Measurements from ENCODE around the gene RNF157. TPM values are rescaled to one million over a fixed set of nuclear protein-coding genes. Genes with fewer than 3 reads are reported as not detected.

RNF157 gene
- total and polyA plus RNA-seq, 2 of the 13 experiments (the other 11 are each of a cell fraction or from before 2014, with no cell fraction given): 0.44 to 1.5 TPM

DNA sequence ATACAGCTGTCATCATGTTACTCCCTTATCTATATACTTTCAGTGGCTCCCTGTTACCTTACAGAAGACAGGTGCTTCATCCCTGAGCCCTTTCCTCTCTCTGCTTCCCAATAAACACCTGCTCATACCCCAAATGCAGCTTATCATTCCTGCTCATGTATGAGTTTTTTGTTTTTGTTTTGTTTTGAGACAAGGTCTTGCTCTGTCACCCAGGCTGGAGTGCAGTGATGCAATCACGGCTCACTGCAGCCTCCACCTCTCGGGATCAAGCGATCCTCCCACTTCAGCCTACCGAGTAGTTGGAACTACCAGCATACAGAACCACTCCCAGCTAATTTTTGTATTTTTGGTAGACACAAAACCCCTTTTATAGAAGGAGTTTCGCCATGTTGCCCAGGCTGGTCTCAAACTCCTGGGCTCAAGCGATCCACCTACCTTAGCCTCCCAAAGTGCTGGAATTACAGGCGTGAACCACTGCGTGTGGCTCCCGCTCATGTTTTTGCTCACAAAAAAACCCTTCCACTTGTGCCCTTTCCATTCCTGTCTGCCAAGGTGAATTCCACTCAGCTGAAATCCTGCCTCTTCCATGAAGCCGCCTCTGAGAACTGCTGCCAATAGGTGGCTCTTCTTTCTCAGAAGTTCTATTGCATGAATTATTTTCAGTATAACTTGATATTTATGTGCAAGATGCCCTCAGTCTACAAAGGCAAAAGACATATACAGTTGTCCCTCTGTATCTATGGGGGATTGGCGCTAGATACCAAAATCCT lies 7.9 kb upstream of the RNF157 start (continued):
- TF ChIP-seq ZNF749 (CRISPR knock-in tag; IDR thresholded peaks at IDR 0.05; ENCODE audit: borderline replicate concordance) (no peak), MTA1 (CRISPR knock-in tag; IDR thresholded peaks at IDR 0.05; ENCODE audit: borderline replicate concordance) (no peak), ZNF350 (CRISPR knock-in tag; IDR thresholded peaks at IDR 0.05; ENCODE audit: borderline replicate concordance, low read depth) (no peak), ZNF33A (CRISPR knock-in tag; IDR thresholded peaks at IDR 0.05; ENCODE audit: borderline replicate concordance) (no peak), ZFYVE20 (CRISPR knock-in tag; IDR thresholded peaks at IDR 0.05; ENCODE audit: borderline replicate concordance, low read depth) (no peak), SNAI1 (CRISPR knock-in tag; IDR thresholded peaks at IDR 0.05; ENCODE audit: borderline replicate concordance) (no peak), ZBTB21 (CRISPR knock-in tag; IDR thresholded peaks at IDR 0.05) (no peak), HNRNPK (IDR thresholded peaks at IDR 0.05; ENCODE audit: low read depth, low read length, poor library complexity, severe bottlenecking) (no peak), NFKB2 (CRISPR knock-in tag; IDR thresholded peaks at IDR 0.05; ENCODE audit: borderline replicate concordance) (no peak), ZNF790 (CRISPR knock-in tag; IDR thresholded peaks at IDR 0.05; ENCODE audit: borderline replicate concordance) (no peak), SSRP1 (CRISPR knock-in tag; IDR thresholded peaks at IDR 0.05) (no peak), SOX5 (CRISPR knock-in tag; IDR thresholded peaks at IDR 0.05; ENCODE audit: borderline replicate concordance) (no peak), ZNF138 (CRISPR knock-in tag; IDR thresholded peaks at IDR 0.05; ENCODE audit: low read depth) (no peak), SATB2 (CRISPR knock-in tag; IDR thresholded peaks at IDR 0.05) (no peak), MAF1 (CRISPR knock-in tag; IDR thresholded peaks at IDR 0.05; ENCODE audit: borderline replicate concordance) (no peak), TBX2 (CRISPR knock-in tag; IDR thresholded peaks at IDR 0.05; ENCODE audit: borderline replicate concordance) (no peak), HMG20A (CRISPR knock-in tag; IDR thresholded peaks at IDR 0.05; ENCODE audit: borderline replicate concordance) (peak; percentile 7; the same call in 1 of the 2 replicates), ZNF441 (CRISPR knock-in tag; IDR thresholded peaks at IDR 0.05; ENCODE audit: borderline replicate concordance) (no peak), JUN (CRISPR knock-in tag; IDR thresholded peaks at IDR 0.05) (no peak)
- TF ChIP-seq, protein P1, sequence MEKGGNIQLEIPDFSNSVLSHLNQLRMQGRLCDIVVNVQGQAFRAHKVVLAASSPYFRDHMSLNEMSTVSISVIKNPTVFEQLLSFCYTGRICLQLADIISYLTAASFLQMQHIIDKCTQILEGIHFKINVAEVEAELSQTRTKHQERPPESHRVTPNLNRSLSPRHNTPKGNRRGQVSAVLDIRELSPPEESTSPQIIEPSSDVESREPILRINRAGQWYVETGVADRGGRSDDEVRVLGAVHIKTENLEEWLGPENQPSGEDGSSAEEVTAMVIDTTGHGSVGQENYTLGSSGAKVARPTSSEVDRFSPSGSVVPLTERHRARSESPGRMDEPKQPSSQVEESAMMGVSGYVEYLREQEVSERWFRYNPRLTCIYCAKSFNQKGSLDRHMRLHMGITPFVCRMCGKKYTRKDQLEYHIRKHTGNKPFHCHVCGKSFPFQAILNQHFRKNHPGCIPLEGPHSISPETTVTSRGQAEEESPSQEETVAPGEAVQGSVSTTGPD (CRISPR knock-in tag; IDR thresholded peaks at IDR 0.05): no peak
- TF ChIP-seq, protein P2, sequence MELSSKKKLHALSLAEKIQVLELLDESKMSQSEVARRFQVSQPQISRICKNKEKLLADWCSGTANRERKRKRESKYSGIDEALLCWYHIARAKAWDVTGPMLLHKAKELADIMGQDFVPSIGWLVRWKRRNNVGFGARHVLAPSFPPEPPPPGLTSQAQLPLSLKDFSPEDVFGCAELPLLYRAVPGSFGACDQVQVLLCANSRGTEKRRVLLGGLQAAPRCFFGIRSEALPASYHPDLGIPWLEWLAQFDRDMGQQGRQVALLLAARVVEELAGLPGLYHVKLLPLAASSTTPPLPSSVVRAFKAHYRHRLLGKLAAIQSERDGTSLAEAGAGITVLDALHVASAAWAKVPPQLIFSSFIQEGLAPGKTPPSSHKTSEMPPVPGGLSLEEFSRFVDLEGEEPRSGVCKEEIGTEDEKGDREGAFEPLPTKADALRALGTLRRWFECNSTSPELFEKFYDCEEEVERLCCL (CRISPR knock-in tag; IDR thresholded peaks at IDR 0.05; ENCODE audit: borderline replicate concordance): no peak
- TF ChIP-seq, protein P3, sequence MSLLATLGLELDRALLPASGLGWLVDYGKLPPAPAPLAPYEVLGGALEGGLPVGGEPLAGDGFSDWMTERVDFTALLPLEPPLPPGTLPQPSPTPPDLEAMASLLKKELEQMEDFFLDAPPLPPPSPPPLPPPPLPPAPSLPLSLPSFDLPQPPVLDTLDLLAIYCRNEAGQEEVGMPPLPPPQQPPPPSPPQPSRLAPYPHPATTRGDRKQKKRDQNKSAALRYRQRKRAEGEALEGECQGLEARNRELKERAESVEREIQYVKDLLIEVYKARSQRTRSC (CRISPR knock-in tag; IDR thresholded peaks at IDR 0.05; ENCODE audit: low read depth): no peak
- TF ChIP-seq, protein P4, sequence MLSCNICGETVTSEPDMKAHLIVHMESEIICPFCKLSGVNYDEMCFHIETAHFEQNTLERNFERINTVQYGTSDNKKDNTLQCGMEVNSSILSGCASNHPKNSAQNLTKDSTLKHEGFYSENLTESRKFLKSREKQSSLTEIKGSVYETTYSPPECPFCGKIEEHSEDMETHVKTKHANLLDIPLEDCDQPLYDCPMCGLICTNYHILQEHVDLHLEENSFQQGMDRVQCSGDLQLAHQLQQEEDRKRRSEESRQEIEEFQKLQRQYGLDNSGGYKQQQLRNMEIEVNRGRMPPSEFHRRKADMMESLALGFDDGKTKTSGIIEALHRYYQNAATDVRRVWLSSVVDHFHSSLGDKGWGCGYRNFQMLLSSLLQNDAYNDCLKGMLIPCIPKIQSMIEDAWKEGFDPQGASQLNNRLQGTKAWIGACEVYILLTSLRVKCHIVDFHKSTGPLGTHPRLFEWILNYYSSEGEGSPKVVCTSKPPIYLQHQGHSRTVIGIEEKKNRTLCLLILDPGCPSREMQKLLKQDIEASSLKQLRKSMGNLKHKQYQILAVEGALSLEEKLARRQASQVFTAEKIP (CRISPR knock-in tag; IDR thresholded peaks at IDR 0.05; ENCODE audit: borderline replicate concordance): no peak
